GM23248 (cell line): ENCODE measurements around the gene ARIH2. TPM values are rescaled to one million over a fixed set of nuclear protein-coding genes. Genes with fewer than 3 reads are reported as not detected.

Source experiments
- DNase-seq: peaks from one replicate; pipeline ENCODE4 v3.0.0-alpha.2; 2015
- H2AFZ ChIP-seq: fragments of 200-600 bp; sonication (generic); 2 replicates; pipeline ENCODE4 v1.6.1; 2016; ENCODE audit warnings: antibody characterized with exemption
- H3F3A ChIP-seq: fragments of 200-600 bp; sonication (generic); 2 replicates; pipeline ENCODE4 v1.6.1; 2016; ENCODE audit warnings: mild to moderate bottlenecking, antibody characterized with exemption, mixed run types; ENCODE audit not compliant: insufficient read depth
- H3K27ac ChIP-seq: fragments of 200-600 bp; sonication (generic); 2 replicates; pipeline ENCODE4 v1.5.1; 2016; ENCODE audit warnings: mild to moderate bottlenecking
- H3K27me3 ChIP-seq: fragments of 200-600 bp; sonication (generic); replicated peaks from 2 replicates; pipeline ENCODE4 v1.6.1; 2016; ENCODE audit warnings: mild to moderate bottlenecking; ENCODE audit not compliant: insufficient read depth
- H3K36me3 ChIP-seq: fragments of 200-600 bp; sonication (generic); 2 replicates; pipeline ENCODE4 v1.6.1; 2016; ENCODE audit warnings: low read depth, mild to moderate bottlenecking
- H3K4me1 ChIP-seq: fragments of 200-600 bp; sonication (generic); 2 replicates; pipeline ENCODE4 v1.6.1; 2016; ENCODE audit warnings: mild to moderate bottlenecking; ENCODE audit not compliant: insufficient read depth
- H3K4me2 ChIP-seq: fragments of 200-600 bp; sonication (generic); one replicate; pipeline ENCODE4 v1.6.1; 2016; ENCODE audit warnings: mild to moderate bottlenecking; ENCODE audit not compliant: unreplicated experiment
- H3K4me3 ChIP-seq: fragments of 200-600 bp; sonication (generic); 2 replicates; pipeline ENCODE4 v1.5.1; 2016; ENCODE audit warnings: mild to moderate bottlenecking
- H3K79me2 ChIP-seq: fragments of 200-600 bp; sonication (generic); 2 replicates; pipeline ENCODE4 v1.6.1; 2016; ENCODE audit warnings: mild to moderate bottlenecking; ENCODE audit not compliant: insufficient read depth
- H3K9ac ChIP-seq: fragments of 200-600 bp; sonication (generic); 2 replicates; pipeline ENCODE4 v1.6.1; 2016; ENCODE audit warnings: mild to moderate bottlenecking
- H3K9me2 ChIP-seq: fragments of 200-600 bp; sonication (generic); 2 replicates; pipeline ENCODE4 v1.6.1; 2016; ENCODE audit warnings: mixed run types, mild to moderate bottlenecking, moderate library complexity; ENCODE audit not compliant: insufficient read depth
- H3K9me3 ChIP-seq: fragments of 200-600 bp; sonication (generic); one replicate; pipeline ENCODE4 v1.6.1; 2017; ENCODE audit warnings: low read depth
- H4K20me1 ChIP-seq: fragments of 200-600 bp; sonication (generic); 2 replicates; pipeline ENCODE4 v1.6.0; 2016; ENCODE audit not compliant: insufficient read depth
- EZH2 ChIP-seq: fragments of 200-600 bp; sonication (generic); IDR thresholded peaks from 2 replicates; pipeline ENCODE4 v1.6.1; 2018; ENCODE audit warnings: antibody characterized with exemption, mild to moderate bottlenecking; ENCODE audit not compliant: insufficient read depth, poor library complexity, severe bottlenecking
- EZH2phosphoT487 ChIP-seq: fragments of 200-600 bp; sonication (generic); IDR thresholded peaks from 2 replicates; pipeline ENCODE4 v1.6.1; 2018; ENCODE audit warnings: antibody characterized with exemption, moderate library complexity, mild to moderate bottlenecking, low read depth; ENCODE audit not compliant: insufficient read depth
- WGBS, 2 experiments: methylation state at CpG; one replicate each; pipeline ENCODE4 v1.1.6; 2015 to 2017; ENCODE audit warnings: low lambda C conversion rate in 2 of 2, low coverage in 1 of 2; ENCODE audit errors: missing lambda C conversion rate in 2 of 2; 5-methylcytosine and 5-hydroxymethylcytosine counted together
- in situ Hi-C: fragments of 300-500 bp; cut with MboI; formaldehyde crosslinking; loops from 2 replicates; pipeline ENCODE4 v1.15.0; 2020
- polyA plus RNA-seq: library from polyadenylated mRNA; unstranded; fragments of >200 nt; fragmentation: Nextera tagmentation; extraction: Ambion mirVana; gene quantifications from 2 replicates; pipeline ENCODE4 v1.2.1, GENCODE V29; 2016
- total RNA-seq: library from RNA; depleted of rRNA; stranded (reverse); fragments of >200 nt; shearing (Covaris generic); gene quantifications from 2 replicates; pipeline ENCODE4 v1.2.3, GENCODE V29; 2014; rRNA removed

Gene ARIH2
- 80.8 and 102 TPM in 2 replicates for total RNA-seq
- polyA plus RNA-seq, result 48.4 and 59.7 TPM in 2 replicates

DNA sequence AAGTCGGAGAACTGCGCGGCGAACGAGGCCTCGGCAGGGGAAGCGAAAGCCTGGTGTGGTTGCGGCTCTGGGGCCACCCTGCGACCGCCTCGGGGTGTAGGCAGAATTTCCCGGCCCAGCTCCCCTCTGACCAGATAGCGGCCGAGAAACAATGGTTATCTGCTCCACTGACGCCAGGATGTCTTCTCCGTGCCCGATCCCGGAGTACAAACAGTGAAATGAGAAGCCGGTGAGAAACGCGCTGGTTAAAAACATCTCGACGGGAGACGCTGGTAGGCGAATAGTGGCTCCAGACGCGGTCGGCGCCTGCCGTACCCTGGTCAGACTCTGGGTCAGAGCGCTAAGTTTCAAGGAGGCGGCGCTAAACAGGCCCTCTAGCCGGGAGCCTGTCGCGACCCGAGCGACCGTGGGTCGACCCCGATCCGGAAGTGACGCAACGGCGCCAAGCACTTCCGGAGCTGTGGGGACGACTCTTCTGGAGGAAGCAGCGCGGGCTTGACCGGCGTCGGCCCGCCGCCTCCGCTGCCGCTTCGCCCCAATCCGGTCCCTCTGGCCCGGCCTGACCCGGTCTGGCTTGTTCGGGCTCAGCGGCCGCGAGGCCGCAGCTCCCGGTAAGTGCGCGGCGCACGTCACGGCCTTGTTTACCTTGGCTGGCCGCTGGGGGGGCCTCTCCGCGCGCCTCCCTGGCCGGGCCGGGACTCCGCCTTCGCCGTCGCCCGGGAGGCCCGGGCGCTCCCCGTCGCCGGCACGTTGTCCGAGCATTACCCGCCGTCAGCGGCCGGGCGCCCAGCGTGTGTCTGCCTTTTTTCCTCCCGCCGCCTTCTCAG is at the start of gene ARIH2:
TSS of gene ARIH2 (plus strand) at position 455 of the 827 bp plus-strand sequence. CDS start 8,717 bp downstream, outside the sequence.
- Histone ChIP-seq H3K4me2 (peak within 1 kb of the TSS; percentile 97), H2AFZ (peak within 1 kb of the TSS; percentile 79), H3K9ac (peak within 1 kb of the TSS; percentile 90), H3F3A (peaks cover 15% of the 10 kb centered on the region; the same call in 1 of the 2 replicates), H3K9me2 (no peaks in the 10 kb centered on the region), H3K79me2 (peaks cover 43% of the 10 kb centered on the region), H3K9me3 (no peaks in the 10 kb centered on the region), H3K36me3 (no peaks in the 10 kb centered on the region), H3K4me3 (peak within 1 kb of the TSS; percentile 75), H3K27me3 (no peaks in the 10 kb centered on the region), H3K4me1 (0 out of 2 replicates have a peak, but pooled peaks cover 5% of the 10 kb centered on the region), H3K27ac (peak within 1 kb of the TSS; percentile 92), H4K20me1 (0 out of 2 replicates have a peak, but pooled peaks cover 8% of the 10 kb centered on the region)
- TF ChIP-seq EZH2 (no peak), EZH2phosphoT487 (no peak)
- WGBS, 2 experiments, result 1 to 2% methylated on average over 70 to 71 of the region's 97 CpGs
- in situ Hi-C loops, result no loop called here
- peak; percentile 97 for DNase-seq

DNA sequence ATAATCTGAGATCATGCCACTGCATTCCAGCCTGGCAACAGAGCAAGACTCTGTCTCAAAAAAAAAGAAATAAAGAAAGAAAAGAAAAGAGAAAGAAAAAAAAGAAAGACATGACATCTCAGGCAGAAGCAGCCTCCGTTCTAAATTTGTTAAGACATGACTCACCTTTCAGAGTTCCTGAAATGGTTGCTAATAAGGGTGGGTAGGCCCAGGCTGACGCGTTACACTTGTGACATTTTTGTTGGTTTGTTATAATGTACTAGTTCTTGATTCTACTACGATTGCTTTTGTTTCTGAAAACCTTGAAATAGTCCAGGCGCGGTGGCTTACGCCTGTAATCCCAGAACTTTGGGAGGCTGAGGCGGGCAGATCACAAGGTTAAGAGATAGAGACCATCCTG is 41.0 kb upstream of the ARIH2 start:
- H3K9ac ChIP-seq, result no peak overlapping the region
- H4K20me1 ChIP-seq, result no peaks in the 10 kb centered on the region
- peak; percentile 13 for DNase-seq
- in situ Hi-C loops, result no loop called here
- no peak for TF ChIP-seq EZH2phosphoT487
- TF ChIP-seq EZH2, result no peak
- H3F3A ChIP-seq, result no peaks in the 10 kb centered on the region
- H3K36me3 ChIP-seq, result no peaks in the 10 kb centered on the region
- no peak overlapping the region for H3K4me2 ChIP-seq
- H3K27me3 ChIP-seq, result no peaks in the 10 kb centered on the region
- H3K9me2 ChIP-seq, result no peaks in the 10 kb centered on the region
- no peak overlapping the region for H2AFZ ChIP-seq
- H3K27ac ChIP-seq, result no peak overlapping the region
- H3K79me2 ChIP-seq, result no peaks in the 10 kb centered on the region
- no peaks in the 10 kb centered on the region for H3K4me1 ChIP-seq
- no peak overlapping the region for H3K4me3 ChIP-seq
- WGBS, 2 experiments, result 92 to 94% methylated on average over 8 of the region's 8 CpGs
- H3K9me3 ChIP-seq, result no peaks in the 10 kb centered on the region

DNA sequence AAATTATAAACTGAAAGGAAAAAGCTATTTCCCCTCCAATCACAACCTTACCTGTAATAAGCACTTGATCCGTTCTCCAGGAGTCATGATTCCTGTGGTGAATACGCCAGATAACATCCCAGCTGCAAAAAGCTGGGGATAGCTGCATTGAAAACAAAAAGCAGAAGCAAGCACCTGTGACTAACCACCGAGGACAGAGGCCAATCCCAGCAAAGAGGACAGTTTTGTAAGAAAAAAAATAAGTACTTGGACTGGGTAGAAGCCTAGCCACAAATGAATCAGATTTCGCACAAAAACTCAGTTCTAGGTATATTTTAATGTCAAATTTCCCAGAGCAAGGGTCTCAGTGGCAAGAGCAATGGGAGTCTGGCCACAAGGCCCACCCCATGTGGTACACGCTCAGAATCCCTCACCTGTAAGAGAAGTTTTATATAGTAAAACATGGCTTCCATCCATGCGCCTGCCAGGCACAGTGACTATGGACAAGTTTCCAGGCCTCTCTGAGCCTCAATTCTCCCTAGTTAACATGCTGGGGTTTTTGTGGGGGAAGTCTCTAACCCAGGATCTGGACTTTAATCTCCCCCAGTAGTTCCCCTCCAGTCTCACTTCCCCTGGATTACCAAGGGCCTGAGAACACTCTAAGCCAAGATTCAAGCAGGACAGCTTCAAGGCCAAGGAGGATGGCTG is 39.2 kb upstream of the ARIH2 start:
- 88 to 89% methylated on average over 6 of the region's 6 CpGs for WGBS, 2 experiments
- Histone ChIP-seq H3K9me2 (no peaks in the 10 kb centered on the region), H3F3A (no peaks in the 10 kb centered on the region), H3K36me3 (no peaks in the 10 kb centered on the region), H3K9me3 (no peaks in the 10 kb centered on the region), H4K20me1 (no peaks in the 10 kb centered on the region), H3K27ac (no peak overlapping the region), H3K4me1 (no peaks in the 10 kb centered on the region), H3K4me3 (no peak overlapping the region), H3K27me3 (no peaks in the 10 kb centered on the region), H3K79me2 (no peaks in the 10 kb centered on the region), H2AFZ (no peak overlapping the region), H3K4me2 (no peak overlapping the region), H3K9ac (no peak overlapping the region)
- in situ Hi-C loops, result no loop called here
- TF ChIP-seq EZH2phosphoT487, result no peak
- TF ChIP-seq EZH2, result no peak
- no peak for DNase-seq

DNA sequence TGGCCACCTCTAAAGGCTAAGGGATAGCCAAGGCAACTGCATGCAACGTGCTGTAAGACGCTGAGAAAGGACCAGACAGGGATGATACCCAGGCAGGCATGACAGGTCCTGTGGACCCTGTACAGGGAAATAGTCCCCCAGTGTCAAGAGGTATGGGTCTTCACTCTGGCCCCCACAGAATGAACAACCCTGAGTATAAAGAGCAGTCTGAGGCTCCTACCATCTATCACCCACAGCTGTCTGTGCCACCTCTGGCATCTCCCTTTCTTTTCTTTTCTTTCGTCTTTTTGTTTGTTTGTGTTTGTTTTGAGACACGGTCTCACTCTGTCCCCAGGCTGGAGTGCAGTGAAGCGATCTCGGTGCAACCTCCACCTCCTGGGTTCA is 38.7 kb upstream of the ARIH2 start:
- TF ChIP-seq EZH2phosphoT487 (no peak), EZH2 (no peak)
- Histone ChIP-seq H3K4me2 (no peak overlapping the region), H3K27ac (no peak overlapping the region), H3K9ac (no peak overlapping the region), H3F3A (no peaks in the 10 kb centered on the region), H3K9me2 (no peaks in the 10 kb centered on the region), H4K20me1 (no peaks in the 10 kb centered on the region), H3K9me3 (no peaks in the 10 kb centered on the region), H3K4me3 (no peak overlapping the region), H3K4me1 (no peaks in the 10 kb centered on the region), H3K36me3 (no peaks in the 10 kb centered on the region), H3K79me2 (no peaks in the 10 kb centered on the region), H2AFZ (no peak overlapping the region), H3K27me3 (no peaks in the 10 kb centered on the region)
- in situ Hi-C loops, result no loop called here
- no peak for DNase-seq
- 92 to 98% methylated on average over 6 of the region's 6 CpGs for WGBS, 2 experiments
